Endothelial cell of umbilical vein (primary cell): ENCODE measurements around the gene CXXC4. TPM values are rescaled to one million over a fixed set of nuclear protein-coding genes. Genes with fewer than 3 reads are reported as not detected.

Source experiments
- BruUV-seq: library from RNA; stranded (reverse); fragments of 400-500 nt; replicated peaks from 2 replicates; lab custom pipeline; 2021; lab: Mats Ljungman, UMichigan
- CTCF ChIA-PET: fragments of 300-600, 350-600 bp; sonication (Branson Sonifier 250); formaldehyde crosslinking; loops from one replicate; lab custom pipeline; 2021; ENCODE audit warnings: antibody characterized with exemption, inconsistent platforms; lab: Charles Lee
- POLR2A ChIA-PET: fragments of 300-600, 350-600 bp; sonication (Branson Sonifier 250); formaldehyde crosslinking; loops from one replicate; lab custom pipeline; 2021; ENCODE audit warnings: antibody characterized with exemption, inconsistent platforms; lab: Charles Lee
- DNase-seq: peaks from one replicate; pipeline ENCODE4 v3.0.0-alpha.2; 2011; ENCODE audit warnings: low read depth, low spot score
- FAIRE-seq: peaks from 2 replicates; lab custom pipeline; 2011; peaks lifted over from hg19 to GRCh38; lab: Jason Lieb, UNC
- H2AFZ ChIP-seq: 2 replicates; pipeline ENCODE4 v1.6.0; 2012; ENCODE audit warnings: low read depth, low read length, control low read depth, inconsistent platforms
- H3K27ac ChIP-seq: 2 replicates; pipeline ENCODE4 v1.5.1; 2011; ENCODE audit warnings: low read depth, mild to moderate bottlenecking, control low read depth, low read length, moderate library complexity; ENCODE audit not compliant: insufficient read depth
- H3K27me3 ChIP-seq, 2 experiments: 2 replicates each; pipeline versions ENCODE4 v1.6.0 to v1.6.1; 2011; ENCODE audit warnings: low read length in 2 of 2, mixed read lengths in 1 of 2; ENCODE audit not compliant: control insufficient read depth in 2 of 2, insufficient read depth in 2 of 2
- H3K36me3 ChIP-seq, 2 experiments: 2 replicates in 1 of 2; 3 replicates in 1 of 2; pipeline ENCODE4 v1.5.1; 2011; ENCODE audit warnings: low read length in 2 of 2, mild to moderate bottlenecking in 1 of 2, moderate library complexity in 1 of 2; ENCODE audit not compliant: control insufficient read depth in 2 of 2, insufficient read depth in 2 of 2; ENCODE audit errors: extremely low read depth in 1 of 2
- H3K4me1 ChIP-seq: 3 replicates; pipeline ENCODE4 v1.5.1; 2011; ENCODE audit warnings: mild to moderate bottlenecking, low read length; ENCODE audit not compliant: control insufficient read depth, insufficient read depth; ENCODE audit errors: extremely low read depth
- H3K4me2 ChIP-seq: 2 replicates; pipeline ENCODE4 v1.6.1; 2011; ENCODE audit warnings: low read length, control low read depth, mixed read lengths; ENCODE audit not compliant: insufficient read depth
- H3K4me3 ChIP-seq, 3 experiments: fragments of 200-600 bp in 1 of 3; sonication (generic), shearing (Covaris generic) in 1 of 3; replicated peaks in 1 of 3; 2 replicates each; pipeline ENCODE4 v1.5.1; 2011 to 2016; ENCODE audit warnings: control low read depth in 3 of 3, low read length in 3 of 3, mild to moderate bottlenecking in 2 of 3, inconsistent platforms in 1 of 3, low read depth in 1 of 3, moderate library complexity in 1 of 3; ENCODE audit not compliant: insufficient read depth in 1 of 3
- H3K79me2 ChIP-seq: 2 replicates; pipeline ENCODE4 v1.6.0; 2012; ENCODE audit warnings: low read length, inconsistent platforms; ENCODE audit not compliant: control insufficient read depth, insufficient read depth
- H3K9ac ChIP-seq: replicated peaks from 2 replicates; pipeline ENCODE3; 2011; ENCODE audit warnings: low read length, control low read depth; ENCODE audit not compliant: insufficient read depth; ENCODE audit errors: extremely low read depth
- H3K9me1 ChIP-seq: replicated peaks from 3 replicates; pipeline ENCODE4 v1.6.0; 2011; ENCODE audit warnings: mild to moderate bottlenecking, low read length; ENCODE audit not compliant: control insufficient read depth, insufficient read depth; ENCODE audit errors: extremely low read depth
- H3K9me3 ChIP-seq: replicated peaks from 2 replicates; pipeline ENCODE4 v1.5.1; 2012; ENCODE audit warnings: low read length, inconsistent platforms; ENCODE audit not compliant: control insufficient read depth, insufficient read depth
- H4K20me1 ChIP-seq: replicated peaks from 2 replicates; pipeline ENCODE3; 2011; ENCODE audit warnings: mild to moderate bottlenecking, low read length; ENCODE audit not compliant: control insufficient read depth, insufficient read depth; ENCODE audit errors: extremely low read depth
- CTCF ChIP-seq, 2 donors: IDR thresholded peaks; 1 replicate in 1 of 2; 2 replicates in 1 of 2; pipeline ENCODE4 v1.5.1; 2011; ENCODE audit warnings: low read length in 2 of 2, mild to moderate bottlenecking in 2 of 2, moderate library complexity in 2 of 2, control low read depth in 1 of 2, inconsistent platforms in 1 of 2, low read depth in 1 of 2; ENCODE audit not compliant: insufficient read depth in 1 of 2; ENCODE audit errors: extremely low read depth in 1 of 2
- EZH2 ChIP-seq: IDR thresholded peaks from 2 replicates; pipeline ENCODE4 v1.6.1; 2012; ENCODE audit warnings: borderline replicate concordance, low read depth, mild to moderate bottlenecking, moderate library complexity, low read length, inconsistent platforms; ENCODE audit not compliant: severe bottlenecking
- FOS ChIP-seq: IDR thresholded peaks from 2 replicates; pipeline ENCODE4 v1.6.1; 2011; ENCODE audit warnings: mild to moderate bottlenecking, low read length, moderate library complexity, borderline replicate concordance; ENCODE audit not compliant: insufficient read depth
- GATA2 ChIP-seq: IDR thresholded peaks from 2 replicates; pipeline ENCODE4 v1.7.0; 2011; ENCODE audit warnings: low read depth, mild to moderate bottlenecking, moderate library complexity, mixed read lengths, low read length; ENCODE audit not compliant: insufficient read length, insufficient read depth
- JUN ChIP-seq: IDR thresholded peaks from 2 replicates; pipeline ENCODE4 v1.6.1; 2011; ENCODE audit warnings: borderline replicate concordance, low read depth; ENCODE audit not compliant: insufficient read length, insufficient read depth
- MAX ChIP-seq: IDR thresholded peaks from 2 replicates; pipeline ENCODE4 v1.6.1; 2011; ENCODE audit not compliant: insufficient read depth, insufficient read length
- MYC ChIP-seq: IDR thresholded peaks from one replicate; pipeline ENCODE4 v1.6.1; 2011; ENCODE audit warnings: mild to moderate bottlenecking, low read depth, low read length
- POLR2A ChIP-seq: IDR thresholded peaks from 2 replicates; pipeline ENCODE4 v1.6.1; 2012; ENCODE audit warnings: low read depth, mild to moderate bottlenecking, control low read depth, low read length
- POLR2AphosphoS5 ChIP-seq: IDR thresholded peaks from 2 replicates; pipeline ENCODE4 v1.6.1; 2012; ENCODE audit warnings: low read depth, mild to moderate bottlenecking, control low read depth, low read length, moderate library complexity; ENCODE audit not compliant: insufficient read depth
- dilution Hi-C: fragments of 300-500 bp; cut with MboI; formaldehyde crosslinking; loops from one replicate; pipeline ENCODE4 v1.15.0; 2019; ENCODE audit warnings: low sequenced_read_pairs; ENCODE audit not compliant: extremely low pct_ligation_motif_present
- intact Hi-C: fragments of 100-400 bp; cut with micrococcal nuclease; formaldehyde crosslinking; loops from one replicate; pipeline ENCODE4 v1.10.0; 2022
- polyA plus RNA-seq, 4 experiments: library from polyadenylated mRNA; depleted of rRNA in 3 of 4; stranded (reverse) in 3 of 4; unstranded in 1 of 4; fragments of >200 nt; gene quantifications; 2 replicates each; pipeline versions ENCODE4 v1.2.1 to v1.2.3, GENCODE V29; 2011 to 2012; ENCODE audit warnings: missing spikeins in 1 of 4
- total RNA-seq: library from RNA; stranded (reverse); gene quantifications from 2 replicates; pipeline ENCODE4 v1.2.3, GENCODE V29; 2021

CXXC4 gene
- total and polyA plus RNA-seq, 2 donors (not counting 3 experiments of a cell fraction or from before 2014, with no cell fraction given): not detected

- DNase-seq: no peak
- no peak for FAIRE-seq
- Histone ChIP-seq H3K4me2 (no peak overlapping the region), H3K9me3 (peaks cover 1% of the 10 kb centered on the region), H4K20me1 (no peaks in the 10 kb centered on the region), H3K79me2 (no peaks in the 10 kb centered on the region), H3K4me3 (no peak overlapping the region), H3K4me1 (no peaks in the 10 kb centered on the region), H2AFZ (no peak overlapping the region), H3K9me1 (no peaks in the 10 kb centered on the region), H3K9ac (no peak overlapping the region), H3K36me3 (no peaks in the 10 kb centered on the region), H3K27me3 (no peaks in the 10 kb centered on the region), H3K27ac (no peak overlapping the region)
- TF ChIP-seq FOS (peak; percentile 27), POLR2AphosphoS5 (no peak), POLR2A (no peak), MYC (no peak), JUN (peak; percentile 60), EZH2 (no peak)
- ChIA-PET CTCF (no interaction called here), POLR2A (no interaction called here)
- no TSS peak for BruUV-seq
- intact Hi-C loops: no loop called here
- dilution Hi-C loops: no loop called here
Observed at GRCh38 chr4:104524591-104524990, 29.9 kb upstream of the CXXC4 start.

- H3K36me3 ChIP-seq: no peaks in the 10 kb centered on the region
- ChIA-PET CTCF (no interaction called here), POLR2A (no interaction called here)
- no peaks in the 10 kb centered on the region for H3K9me1 ChIP-seq
- H3K9ac ChIP-seq: no peak overlapping the region
- no peaks in the 10 kb centered on the region for H4K20me1 ChIP-seq
- FAIRE-seq (no peak), DNase-seq (no peak)
- H3K4me2 ChIP-seq: no peak overlapping the region
- dilution Hi-C loops (no loop called here), intact Hi-C loops (no loop called here)
- H3K79me2 ChIP-seq: no peaks in the 10 kb centered on the region
- peaks cover 1% of the 10 kb centered on the region for H3K9me3 ChIP-seq
- H3K27me3 ChIP-seq: no peaks in the 10 kb centered on the region
- no peak overlapping the region for H2AFZ ChIP-seq
- no peak for TF ChIP-seq EZH2
- TF ChIP-seq GATA2: no peak
- TF ChIP-seq POLR2AphosphoS5: no peak
- no peak for TF ChIP-seq POLR2A
- no peak for TF ChIP-seq MAX
- TF ChIP-seq MYC: no peak
- no peak for TF ChIP-seq FOS
- TF ChIP-seq JUN: no peak
- no peak for TF ChIP-seq CTCF (IDR thresholded peaks at IDR 0.05; ENCODE audit: extremely low read depth in 1 of 2, insufficient read depth in 1 of 2, low read depth in 1 of 2, low read length in 2 of 2)
- no TSS peak for BruUV-seq
- H3K4me3 ChIP-seq: no peak overlapping the region
- H3K27ac ChIP-seq: no peak overlapping the region
- H3K4me1 ChIP-seq: no peaks in the 10 kb centered on the region
Observed at GRCh38 chr4:104524026-104524425, 29.3 kb upstream of the CXXC4 start.
